ENCODE data around the gene CXXC5.
"Not testable (repeated sequence)": the region's sequence is repeated elsewhere in the genome, so short reads cannot be mapped to it uniquely, and the experiment has no call there.

The CXXC5 gene

GRCh38 chr5:139648205-139649081 lies at the start of gene CXXC5:
Gene CXXC5 (plus strand): TSS chr5:139648349. CDS start chr5:139680524, 32,175 bp downstream.
- H3K27ac ChIP-seq: peak within 1 kb of the TSS; percentile 97
- no peaks in the 10 kb centered on the region for H3K36me3 ChIP-seq
- peaks cover 75% of the 10 kb centered on the region for H3K4me1 ChIP-seq
- peak within 1 kb of the TSS; percentile 93 for H3K4me2 ChIP-seq
- no peak for TF ChIP-seq Cebpa-rat (IDR thresholded peaks at IDR 0.05)
- H4K20me1 ChIP-seq: peaks cover 61% of the 10 kb centered on the region
- no peaks in the 10 kb centered on the region for H3K9me3 ChIP-seq
- peak within 1 kb of the TSS; percentile 97 for H3K9ac ChIP-seq
- peak within 1 kb of the TSS; percentile 97 for H3K4me3 ChIP-seq
- H3K27me3 ChIP-seq: no peaks in the 10 kb centered on the region

GRCh38 chr5:139598601-139598965 lies 49.6 kb upstream of the CXXC5 start:
- not testable (repeated sequence) for H3K4me3 ChIP-seq, H3K27ac ChIP-seq, H3K4me2 ChIP-seq, H3K9ac ChIP-seq, H3K27me3 ChIP-seq
- peaks cover 100% of the 10 kb centered on the region for H4K20me1 ChIP-seq
- H3K36me3 ChIP-seq: peaks cover 89% of the 10 kb centered on the region
- peaks cover 33% of the 10 kb centered on the region for H3K4me1 ChIP-seq
- H3K9me3 ChIP-seq: peaks cover 21% of the 10 kb centered on the region

DNA sequence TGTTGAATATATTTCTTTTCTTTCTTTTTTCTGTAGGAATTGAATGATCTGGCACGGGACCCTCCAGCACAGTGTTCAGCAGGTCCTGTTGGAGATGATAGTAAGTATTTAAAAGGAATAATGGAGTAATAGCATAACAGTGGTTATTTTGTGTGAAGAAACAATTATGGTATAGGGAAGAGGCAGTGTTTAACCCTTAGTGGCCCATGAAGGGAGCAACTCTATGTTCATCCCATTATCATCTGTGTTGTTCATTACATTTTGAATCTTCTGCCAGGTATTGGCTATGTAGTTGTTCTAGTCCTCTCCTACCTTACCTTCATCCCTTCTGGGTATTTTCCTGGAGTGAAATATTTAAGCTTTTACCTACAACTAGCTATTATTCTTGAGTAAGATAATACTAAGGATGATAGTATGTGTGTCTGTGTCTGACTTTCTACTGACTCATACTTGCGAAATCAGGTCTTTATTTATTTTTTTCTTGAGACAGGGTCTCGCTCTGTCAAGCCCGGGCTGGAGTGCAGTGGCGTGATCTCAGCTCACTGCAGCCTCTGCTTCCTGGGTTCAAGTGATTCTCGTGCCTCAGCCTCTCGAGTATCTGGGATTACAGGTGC lies 47.7 kb upstream of the CXXC5 start:
- H4K20me1 ChIP-seq: peaks cover 100% of the 10 kb centered on the region
- no peak overlapping the region for H3K9ac ChIP-seq
- no peak overlapping the region for H3K4me2 ChIP-seq
- H3K36me3 ChIP-seq: peaks cover 84% of the 10 kb centered on the region
- peaks cover 42% of the 10 kb centered on the region for H3K4me1 ChIP-seq
- no peak overlapping the region for H3K4me3 ChIP-seq
- H3K9me3 ChIP-seq: peaks cover 18% of the 10 kb centered on the region
- H3K27ac ChIP-seq: no peak overlapping the region
- H3K27me3 ChIP-seq: no peaks in the 10 kb centered on the region
- no peak for TF ChIP-seq Cebpa-rat (IDR thresholded peaks at IDR 0.05)

- no peak overlapping the region for H3K27ac ChIP-seq
Observed at GRCh38 chr5:139601429-139601828, 46.7 kb upstream of the CXXC5 start.

GRCh38 chr5:139601948-139602347 lies 46.2 kb upstream of the CXXC5 start:
- peaks cover 80% of the 10 kb centered on the region for H3K36me3 ChIP-seq
- H3K4me3 ChIP-seq: not testable (repeated sequence)

More at GRCh38 chr5:139601429-139601828, 46.7 kb upstream of the CXXC5 start:
- peaks cover 81% of the 10 kb centered on the region for H3K36me3 ChIP-seq
- peaks cover 100% of the 10 kb centered on the region for H4K20me1 ChIP-seq
- no peaks in the 10 kb centered on the region for H3K27me3 ChIP-seq
- H3K4me1 ChIP-seq: peaks cover 52% of the 10 kb centered on the region
- no peak overlapping the region for H3K9ac ChIP-seq
- no peak overlapping the region for H3K4me3 ChIP-seq
- H3K9me3 ChIP-seq: peaks cover 9% of the 10 kb centered on the region
- no peak for TF ChIP-seq Cebpa-rat (IDR thresholded peaks at IDR 0.05)
- no peak overlapping the region for H3K4me2 ChIP-seq

GRCh38 chr5:139605887-139606286 lies 42.3 kb upstream of the CXXC5 start:
- H3K4me3 ChIP-seq: no peak overlapping the region
- peak overlapping the region; percentile 65 for H3K4me2 ChIP-seq
- H3K9me3 ChIP-seq: no peaks in the 10 kb centered on the region
- H3K9ac ChIP-seq: peak overlapping the region; percentile 45; the same call in 1 of the 2 replicates
- H3K27ac ChIP-seq: peak overlapping the region; percentile 63; the same call in 1 of the 2 replicates
- H3K4me1 ChIP-seq: peaks cover 53% of the 10 kb centered on the region
- peaks cover 73% of the 10 kb centered on the region for H3K36me3 ChIP-seq
- H3K27me3 ChIP-seq: no peaks in the 10 kb centered on the region
- TF ChIP-seq Cebpa-rat (IDR thresholded peaks at IDR 0.05): 0 out of 2 replicates have a peak, but pooled peaks have one; percentile 33
- peaks cover 100% of the 10 kb centered on the region for H4K20me1 ChIP-seq

More at GRCh38 chr5:139601948-139602347, 46.2 kb upstream of the CXXC5 start:
- not testable (repeated sequence) for H3K9me3 ChIP-seq, H3K27me3 ChIP-seq, H3K4me2 ChIP-seq, H3K27ac ChIP-seq, H3K9ac ChIP-seq
- Histone ChIP-seq H3K4me1 (peaks cover 57% of the 10 kb centered on the region), H4K20me1 (peaks cover 100% of the 10 kb centered on the region)

GRCh38 chr5:139611703-139612584 lies 36.2 kb upstream of the CXXC5 start:
- peaks cover 89% of the 10 kb centered on the region for H4K20me1 ChIP-seq
- H3K27me3 ChIP-seq: no peaks in the 10 kb centered on the region
- H3K4me3 ChIP-seq: no peak overlapping the region
- H3K4me1 ChIP-seq: peaks cover 10% of the 10 kb centered on the region; the same call in 1 of the 2 replicates
- no peak overlapping the region for H3K27ac ChIP-seq
- H3K9me3 ChIP-seq: no peaks in the 10 kb centered on the region
- no peak overlapping the region for H3K9ac ChIP-seq
- H3K36me3 ChIP-seq: peaks cover 86% of the 10 kb centered on the region
- no peak overlapping the region for H3K4me2 ChIP-seq
- no peak for TF ChIP-seq Cebpa-rat (IDR thresholded peaks at IDR 0.05)

GRCh38 chr5:139619861-139620260 lies 28.3 kb upstream of the CXXC5 start:
- no peak for TF ChIP-seq Cebpa-rat (IDR thresholded peaks at IDR 0.05)
- H3K9ac ChIP-seq: no peak overlapping the region

GRCh38 chr5:139625398-139625797 lies 22.8 kb upstream of the CXXC5 start:
- peaks cover 99% of the 10 kb centered on the region for H3K36me3 ChIP-seq
- H4K20me1 ChIP-seq: peaks cover 43% of the 10 kb centered on the region
- not testable (repeated sequence) for H3K4me2 ChIP-seq, H3K4me3 ChIP-seq, H3K9me3 ChIP-seq, H3K4me1 ChIP-seq, H3K27me3 ChIP-seq, H3K9ac ChIP-seq, H3K27ac ChIP-seq

More at GRCh38 chr5:139619861-139620260, 28.3 kb upstream of the CXXC5 start:
- peaks cover 46% of the 10 kb centered on the region for H4K20me1 ChIP-seq
- no peak overlapping the region for H3K4me3 ChIP-seq
- H3K4me1 ChIP-seq: no peaks in the 10 kb centered on the region
- peaks cover 100% of the 10 kb centered on the region for H3K36me3 ChIP-seq
- no peak overlapping the region for H3K4me2 ChIP-seq
- no peaks in the 10 kb centered on the region for H3K27me3 ChIP-seq
- no peaks in the 10 kb centered on the region for H3K9me3 ChIP-seq
- no peak overlapping the region for H3K27ac ChIP-seq

All from BLaER1 (cell line).